ENCODE measurements around the gene GARRE1. TPM values are rescaled to one million over a fixed set of nuclear protein-coding genes. Genes with fewer than 3 reads are reported as not detected.

Gene GARRE1
- 11.6 and 15.9 TPM in 2 replicates for total RNA-seq

GRCh38 chr19:34254046-34254697 is at the start of gene GARRE1:
TSS of gene GARRE1 (plus strand) at chr19:34254554. CDS start at chr19:34300474, 45,920 bp downstream.

Other genes starting within 250 kb of the GARRE1 start
- 75.6 and 94.3 TPM in 2 replicates for gene LSM14A, start 82.0 kb upstream of the GARRE1 start, total RNA-seq
- 112 and 129 TPM in 2 replicates for gene GPI, start 110.6 kb downstream of the GARRE1 start, total RNA-seq
- 5.7 and 6.8 TPM in 2 replicates for gene PDCD2L, start 149.8 kb downstream of the GARRE1 start, total RNA-seq
- 110 and 157 TPM in 2 replicates for gene UBA2, start 173.8 kb downstream of the GARRE1 start, total RNA-seq
- gene WTIP, start 227.2 kb downstream of the GARRE1 start, total RNA-seq, result 30.1 and 49.0 TPM in 2 replicates